NCI-H524 (cell line): ENCODE measurements around the gene DRP2.
"Not testable (repeated sequence)": the region's sequence is repeated elsewhere in the genome, so short reads cannot be mapped to it uniquely, and the experiment has no call there.

Experiments used
- DNase-seq, 2 experiments: peaks; one replicate each; lab custom pipeline; 2025; lab: John Stamatoyannopoulos, UW

The DRP2 gene

GRCh38 chrX:101232316-101232715 is 12.7 kb downstream of the DRP2 start:
- DNase-seq = no peak

GRCh38 chrX:101237041-101237440 is 17.5 kb downstream of the DRP2 start:
- no peak for DNase-seq

GRCh38 chrX:101241531-101241930 is 21.9 kb downstream of the DRP2 start:
- no peak for DNase-seq

- no peak for DNase-seq
Observed at GRCh38 chrX:101252634-101253033, 33.0 kb downstream of the DRP2 start.

- DNase-seq = no peak
Observed at GRCh38 chrX:101257448-101258258, 38.1 kb downstream of the DRP2 start.

DNA sequence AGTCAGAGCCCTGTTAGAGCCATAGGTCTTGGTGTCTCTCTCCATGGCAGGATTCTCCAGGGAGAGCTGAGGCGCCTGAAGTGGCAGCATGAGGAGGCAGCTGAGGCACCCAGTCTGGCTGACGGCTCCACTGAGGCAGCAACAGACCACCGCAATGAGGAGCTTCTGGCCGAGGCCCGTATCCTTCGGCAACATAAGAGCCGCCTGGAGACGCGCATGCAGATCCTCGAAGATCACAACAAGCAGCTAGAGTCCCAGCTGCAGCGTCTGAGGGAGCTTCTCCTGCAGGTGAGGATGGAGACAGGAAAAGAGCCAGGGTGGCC is 38.6 kb downstream of the DRP2 start:
- no peak for DNase-seq

DNA sequence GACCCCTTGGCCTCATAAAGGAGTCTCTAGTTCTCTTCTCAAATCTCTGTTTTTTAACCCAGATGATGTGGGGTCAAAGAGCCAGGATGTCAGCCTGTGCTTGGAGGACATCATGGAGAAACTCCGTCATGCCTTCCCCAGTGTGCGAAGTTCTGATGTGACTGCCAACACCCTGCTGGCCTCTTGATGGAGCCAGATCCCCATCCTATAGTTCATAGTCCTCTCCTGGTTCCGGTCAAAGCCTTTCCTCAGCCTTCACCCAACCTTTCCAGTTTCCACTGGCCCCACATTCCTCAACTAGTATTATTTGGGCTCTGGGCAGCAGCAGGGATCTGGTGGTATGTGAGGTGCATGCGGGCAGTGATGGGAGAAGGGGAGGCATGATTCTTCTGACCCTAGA is 40.8 kb downstream of the DRP2 start:
- DNase-seq = no peak

DNA sequence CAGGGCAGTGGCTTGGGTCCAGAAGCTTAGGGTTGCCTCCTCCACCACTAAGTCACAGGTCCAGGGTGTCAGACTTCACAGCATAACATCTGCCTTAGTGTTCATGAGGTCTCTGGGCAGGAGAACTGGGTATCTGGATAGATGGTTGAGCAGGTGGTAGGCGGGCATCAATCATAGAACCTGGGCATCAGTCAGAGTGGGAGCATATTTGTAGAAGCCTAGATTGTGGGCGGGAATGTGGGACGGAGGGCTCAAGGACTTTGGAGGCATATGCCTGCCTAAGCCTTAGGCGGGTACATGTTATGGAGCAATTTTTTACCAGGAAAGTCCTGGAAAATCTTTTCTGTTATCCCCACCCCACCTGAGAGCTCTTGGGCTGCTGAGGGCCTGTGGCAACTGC is 43.0 kb downstream of the DRP2 start:
- DNase-seq = no peak

- no peak for DNase-seq
Observed at GRCh38 chrX:101263766-101264165, 44.2 kb downstream of the DRP2 start.

GRCh38 chrX:101265869-101266428 is 46.4 kb downstream of the DRP2 start:
- DNase-seq = no peak

GRCh38 chrX:101274198-101274597 is 54.6 kb downstream of the DRP2 start:
- DNase-seq = no peak

- DNase-seq = no peak
Observed at GRCh38 chrX:101276238-101276637, 56.7 kb downstream of the DRP2 start.

DNA sequence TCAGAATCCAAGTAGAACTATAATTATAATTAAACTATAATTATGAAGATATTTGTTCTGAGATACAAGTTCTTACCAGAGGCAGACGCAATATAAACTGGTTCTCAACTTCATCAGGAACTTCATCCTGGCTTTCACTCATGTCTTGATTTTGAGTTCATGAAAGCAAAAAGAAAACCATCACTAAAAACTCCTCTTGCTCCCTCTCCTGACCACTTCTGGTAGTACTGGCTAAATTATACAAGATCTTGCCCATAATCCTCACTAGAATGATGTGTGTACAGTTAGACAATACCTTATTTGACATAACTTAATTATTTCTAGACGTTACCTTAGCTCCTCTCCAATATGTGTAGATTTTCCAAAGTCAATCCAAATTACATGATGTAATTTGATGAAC is 67.8 kb downstream of the DRP2 start:
- DNase-seq = peak; percentile 5 to 61

DNA sequence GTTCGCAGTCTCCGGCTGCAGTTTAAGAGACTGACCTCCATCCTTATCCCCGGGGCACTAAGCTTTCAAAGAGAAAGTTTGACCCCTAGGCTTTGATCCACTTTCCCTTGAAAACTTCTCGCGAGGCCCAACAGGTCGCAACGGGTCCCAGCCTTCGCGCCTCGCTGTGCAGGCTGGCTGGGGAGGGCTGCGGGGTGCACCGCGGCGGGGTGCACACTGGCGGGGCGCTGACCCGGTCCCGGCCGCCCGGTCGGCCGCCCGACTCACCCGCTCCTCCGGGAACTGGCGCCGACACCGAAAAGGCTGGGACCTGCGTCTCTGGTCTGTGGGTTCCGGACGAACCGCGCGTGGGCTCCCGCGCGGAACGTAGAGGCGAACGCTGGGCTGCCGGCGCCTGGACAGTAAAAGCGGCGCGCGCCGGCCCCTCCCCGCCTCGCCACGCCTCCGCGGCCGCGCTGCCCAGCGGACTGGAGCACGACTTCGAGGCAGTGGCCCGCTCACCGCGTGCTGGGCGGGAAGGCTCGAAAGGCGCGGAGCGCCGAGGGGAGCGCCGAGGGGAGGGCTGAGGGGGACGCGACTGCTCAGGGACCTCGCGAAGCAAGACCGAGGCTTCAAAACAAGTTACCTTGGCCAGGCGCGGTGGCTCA is 71.5 kb downstream of the DRP2 start, which contains the start of gene TAF7L:
Gene TAF7L, minus strand, starts transcription at position 378 of the 647 bp plus-strand sequence. CDS start 3,791 bp downstream, outside the sequence.
- DNase-seq = no peak

- DNase-seq = not testable (repeated sequence)
Observed at GRCh38 chrX:101295603-101296002, 76.0 kb downstream of the DRP2 start.

GRCh38 chrX:101303790-101304189 is 84.2 kb downstream of the DRP2 start:
- DNase-seq = no peak
